Measurements from ENCODE around the gene MRPL50.

MRPL50 gene

DNA sequence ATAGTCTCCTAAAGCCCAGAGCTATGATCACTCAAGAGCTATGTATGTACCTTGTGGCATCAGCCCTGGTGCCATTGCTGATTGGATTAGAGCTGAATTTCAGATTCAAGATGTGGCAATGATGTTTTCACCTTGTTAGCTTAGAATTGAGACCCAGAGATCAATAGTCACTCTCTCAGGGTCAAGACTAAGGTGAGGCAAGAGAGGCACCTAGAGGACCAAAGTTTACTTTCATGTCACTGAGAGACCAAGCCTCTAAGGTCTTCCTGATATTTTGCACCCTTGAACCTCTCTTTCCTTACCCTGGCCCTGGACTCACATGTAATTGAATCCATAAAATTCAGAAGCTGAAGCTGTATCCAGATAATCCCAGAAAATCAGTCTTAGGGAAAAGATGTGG lies 56.5 kb downstream of the MRPL50 start:
- no peak for DNase-seq (ENCODE audit: low read depth in 4 of 4, low spot score in 1 of 4)
